Esophagus (tissue), 2 donors: ENCODE measurements around the gene BCOR. TPM values are rescaled to one million over a fixed set of nuclear protein-coding genes. Genes with fewer than 3 reads are reported as not detected.

Source experiments
- H3K27ac ChIP-seq, 2 donors: one replicate each; pipeline ENCODE4 v1.5.1; 2013; ENCODE audit warnings: low read depth in 2 of 2, mild to moderate bottlenecking in 2 of 2, inconsistent platforms in 1 of 2, low read length in 1 of 2, moderate library complexity in 1 of 2
- H3K27me3 ChIP-seq, 2 donors: one replicate each; pipeline ENCODE4 v1.6.1; 2013; ENCODE audit warnings: low read length in 2 of 2, control low read depth in 1 of 2, mild to moderate bottlenecking in 1 of 2; ENCODE audit not compliant: insufficient read depth in 2 of 2, control insufficient read depth in 1 of 2
- H3K36me3 ChIP-seq, 2 donors: one replicate each; pipeline ENCODE4 v1.6.1; 2013; ENCODE audit warnings: low read length in 1 of 2; ENCODE audit not compliant: control insufficient read depth in 2 of 2, insufficient read depth in 2 of 2
- H3K4me1 ChIP-seq, 2 donors: one replicate each; pipeline ENCODE4 v1.6.1; 2013; ENCODE audit warnings: low read length in 1 of 2; ENCODE audit not compliant: control insufficient read depth in 2 of 2, insufficient read depth in 2 of 2
- H3K4me3 ChIP-seq, 2 donors: one replicate each; pipeline ENCODE4 v1.5.1; 2013; ENCODE audit warnings: low read length in 2 of 2, mild to moderate bottlenecking in 2 of 2, low read depth in 1 of 2, moderate library complexity in 1 of 2
- H3K9me3 ChIP-seq, 2 donors: one replicate each; pipeline ENCODE4 v1.6.1; 2013; ENCODE audit warnings: mild to moderate bottlenecking in 2 of 2, low read depth in 1 of 2, low read length in 1 of 2, moderate library complexity in 1 of 2; ENCODE audit not compliant: control insufficient read depth in 2 of 2, insufficient read depth in 1 of 2
- WGBS, 2 donors: extraction: QIAGEN DNeasy Blood & Tissue Kit; methylation state at CpG; one replicate each; pipeline ENCODE4 v1.1.7; 2013; 5-methylcytosine and 5-hydroxymethylcytosine counted together
- polyA plus RNA-seq, 2 donors: library from polyadenylated mRNA; stranded (reverse); fragments of 200-250 nt; gene quantifications; one replicate each; pipeline ENCODE4 v1.2.3, GENCODE V29; 2013
- donor health status: healthy with polysubstance abuse.
- donor health status: Bipolar disorder and iron deficiency.

BCOR gene
- polyA plus RNA-seq, 2 donors: 9.6 to 10.7 TPM

DNA sequence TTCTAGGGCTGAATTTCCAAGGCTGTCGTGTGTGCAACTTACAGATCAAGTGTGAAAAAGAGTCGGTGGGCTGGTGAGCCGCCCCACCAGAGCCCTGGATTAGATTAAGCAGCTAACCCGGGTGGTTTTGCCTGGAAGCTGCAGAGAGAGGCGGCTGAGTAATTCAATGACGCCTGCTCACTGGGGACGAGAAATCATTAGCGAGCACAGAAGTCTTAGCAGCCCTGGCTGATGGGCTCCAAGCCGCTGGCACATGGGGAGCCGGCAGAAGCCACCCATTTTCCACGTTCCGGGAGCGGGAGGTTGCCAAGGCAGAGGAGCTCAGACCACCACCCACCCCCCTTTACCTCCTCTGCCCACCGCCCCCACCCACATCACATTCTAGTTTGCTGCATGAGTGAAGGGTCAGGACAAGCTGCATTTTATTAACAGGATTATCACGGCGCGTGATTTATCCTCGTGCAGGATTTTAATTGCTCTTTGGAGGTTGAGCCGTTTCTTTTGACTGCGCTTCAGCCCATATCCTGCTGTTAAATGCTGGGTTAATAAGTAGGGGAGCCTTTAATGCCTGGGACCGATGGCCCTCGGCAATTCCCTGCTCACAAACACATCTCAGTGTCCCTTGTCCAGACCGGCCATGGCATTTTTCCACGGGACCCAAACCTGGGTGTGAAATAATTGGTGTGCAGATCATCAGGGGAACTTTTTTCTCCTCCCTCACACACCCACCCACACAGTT lies 19.1 kb downstream of the BCOR start:
- 54 to 81% methylated on average over 24 of the region's 24 CpGs for WGBS, 2 donors
- H3K27me3 ChIP-seq: no peaks in the 10 kb centered on the region
- peaks cover 0 to 4% of the 10 kb centered on the region in 2 donors for H3K4me1 ChIP-seq
- H3K4me3 ChIP-seq: no peak overlapping the region
- no peak overlapping the region for H3K27ac ChIP-seq
- H3K9me3 ChIP-seq: no peaks in the 10 kb centered on the region
- peaks cover 0 to 11% of the 10 kb centered on the region in 2 donors for H3K36me3 ChIP-seq

DNA sequence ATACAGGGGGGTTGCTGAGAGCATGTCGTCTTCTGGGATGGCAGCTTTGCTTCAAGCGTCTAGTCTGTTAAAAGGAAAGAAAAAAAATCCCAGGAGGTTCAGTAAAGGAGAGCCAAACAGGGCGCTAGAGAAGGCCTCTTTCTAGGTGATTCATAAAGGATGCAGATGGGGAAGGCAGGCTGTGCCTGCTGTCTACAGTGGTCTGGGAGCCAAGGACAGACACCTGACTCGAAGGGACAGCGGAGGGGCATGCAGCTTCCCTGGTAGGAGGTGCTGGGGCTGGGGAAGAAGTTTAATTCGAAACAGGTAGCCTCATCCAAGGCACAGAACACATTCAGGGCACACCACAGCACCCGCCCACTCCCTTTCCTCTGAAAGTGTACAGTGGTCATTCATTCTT lies 19.9 kb downstream of the BCOR start:
- H3K9me3 ChIP-seq: no peaks in the 10 kb centered on the region
- H3K27ac ChIP-seq: no peak overlapping the region
- no peaks in the 10 kb centered on the region for H3K27me3 ChIP-seq
- H3K4me1 ChIP-seq: peaks cover 0 to 4% of the 10 kb centered on the region in 2 donors
- H3K4me3 ChIP-seq: no peak overlapping the region
- peaks cover 0 to 18% of the 10 kb centered on the region in 2 donors for H3K36me3 ChIP-seq
- WGBS, 2 donors: 64 to 82% methylated on average over 7 of the region's 7 CpGs

DNA sequence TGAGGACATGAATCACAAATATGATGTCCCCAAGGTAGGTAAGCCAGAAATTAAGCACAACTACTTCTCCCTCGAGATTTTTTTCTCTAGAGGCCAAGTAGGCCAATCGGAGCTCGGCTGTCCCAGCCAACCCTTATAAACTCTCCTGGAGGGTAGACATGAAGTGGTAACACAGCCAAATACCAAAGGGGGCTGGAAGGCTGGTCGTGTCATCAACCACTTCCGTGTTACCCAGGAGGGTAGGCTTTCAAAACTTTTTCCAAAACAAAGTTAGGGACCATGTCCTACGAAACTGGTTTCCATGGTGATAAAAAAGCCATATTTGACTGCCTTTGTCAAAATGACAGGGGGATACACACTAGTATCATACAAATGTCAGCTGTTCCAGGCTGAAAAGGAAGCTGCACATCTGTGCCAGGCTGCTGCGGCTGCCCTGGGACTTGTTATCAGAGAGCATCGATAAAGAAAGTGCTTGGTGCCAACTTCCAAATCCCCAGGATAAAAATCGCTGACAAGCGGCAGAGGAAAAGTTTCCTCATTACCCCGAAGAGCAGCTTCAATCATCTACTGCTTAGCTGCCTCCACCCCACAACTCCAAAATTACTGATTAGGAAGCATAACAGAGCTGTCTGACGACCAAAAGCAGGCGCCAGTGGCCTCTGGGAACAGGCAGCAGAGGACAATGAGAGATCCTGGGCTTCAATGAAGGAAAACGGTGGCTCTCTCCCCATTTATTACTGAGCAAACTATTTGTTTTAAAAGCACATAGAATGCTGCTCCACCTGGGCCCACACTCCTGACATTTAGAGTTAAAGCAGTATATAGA lies 20.8 kb downstream of the BCOR start:
- no peak overlapping the region for H3K27ac ChIP-seq
- H3K27me3 ChIP-seq: no peaks in the 10 kb centered on the region
- peaks cover 0 to 22% of the 10 kb centered on the region in 2 donors for H3K36me3 ChIP-seq
- no peak overlapping the region for H3K4me3 ChIP-seq
- H3K4me1 ChIP-seq: peaks cover 0 to 2% of the 10 kb centered on the region in 2 donors
- no peaks in the 10 kb centered on the region for H3K9me3 ChIP-seq
- 45 to 51% methylated on average over 14 of the region's 14 CpGs for WGBS, 2 donors

DNA sequence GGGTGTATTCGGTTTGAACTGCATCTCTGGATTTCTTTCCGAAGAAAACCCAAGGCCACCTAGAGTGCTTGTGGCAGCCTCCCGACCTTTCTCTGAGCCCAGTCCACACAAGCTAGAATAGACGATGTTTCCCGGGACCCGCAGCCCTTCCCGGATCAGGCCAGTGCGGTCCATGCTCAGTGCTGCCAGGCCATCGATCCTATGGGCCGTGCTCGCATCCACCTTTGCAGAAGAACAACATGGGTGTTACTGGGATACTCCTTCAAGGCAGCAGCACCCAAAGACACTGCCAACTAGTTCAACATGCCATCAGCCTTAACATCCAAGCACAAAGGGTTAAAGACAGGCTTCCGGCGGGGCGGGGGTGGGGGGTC lies 22.8 kb downstream of the BCOR start:
- Histone ChIP-seq H3K27me3 (no peaks in the 10 kb centered on the region), H3K27ac (no peak overlapping the region), H3K36me3 (peaks cover 0 to 32% of the 10 kb centered on the region in 2 donors), H3K4me3 (no peak overlapping the region), H3K9me3 (no peaks in the 10 kb centered on the region), H3K4me1 (no peaks in the 10 kb centered on the region)
- WGBS, 2 donors: 80 to 85% methylated on average over 14 of the region's 14 CpGs

DNA sequence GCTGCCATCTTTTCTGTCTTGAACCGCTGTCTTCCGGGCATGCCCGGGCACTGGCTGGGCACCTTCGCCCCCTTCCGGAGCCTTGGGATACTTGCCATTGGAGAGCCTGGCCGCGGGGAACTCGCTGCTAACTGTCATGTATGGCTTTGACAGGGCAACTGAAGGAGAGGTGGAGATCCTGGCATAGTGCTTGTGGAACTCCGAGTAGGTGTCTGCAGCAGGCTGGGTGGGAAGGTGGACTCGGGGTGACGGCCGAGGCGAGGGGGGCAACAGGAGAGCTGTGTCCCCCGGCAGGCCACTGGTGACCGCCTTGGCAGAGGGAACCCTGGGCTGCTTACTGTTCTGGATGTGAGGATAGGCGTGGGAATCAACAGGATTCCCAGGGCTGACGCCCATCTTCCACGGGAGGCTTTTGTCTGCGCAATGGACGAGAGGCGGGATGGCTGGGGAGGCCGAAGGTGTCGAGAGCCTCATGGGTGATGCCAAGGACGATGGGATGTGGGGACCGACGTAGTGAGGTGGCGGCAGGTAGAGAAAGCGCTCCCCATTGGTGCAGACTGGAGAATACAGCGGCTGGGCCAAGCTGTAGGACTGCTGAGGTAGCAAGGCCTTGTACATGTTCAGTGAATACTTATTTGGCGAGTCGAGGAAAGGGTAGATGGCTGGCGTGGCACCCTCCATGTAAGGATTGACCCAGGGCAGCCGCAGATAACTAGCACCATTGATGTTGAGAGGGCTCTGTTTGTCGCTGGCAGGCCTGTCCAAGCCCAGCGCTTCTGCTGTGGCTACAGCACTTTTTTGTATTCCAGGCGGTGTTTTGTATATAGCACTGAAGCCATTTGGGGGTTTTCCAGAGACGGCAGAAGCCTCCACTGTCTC lies 23.4 kb downstream of the BCOR start:
- Histone ChIP-seq H3K36me3 (peaks cover 0 to 38% of the 10 kb centered on the region in 2 donors), H3K9me3 (no peaks in the 10 kb centered on the region)
- WGBS, 2 donors: 85 to 87% methylated on average over 37 of the region's 37 CpGs

DNA sequence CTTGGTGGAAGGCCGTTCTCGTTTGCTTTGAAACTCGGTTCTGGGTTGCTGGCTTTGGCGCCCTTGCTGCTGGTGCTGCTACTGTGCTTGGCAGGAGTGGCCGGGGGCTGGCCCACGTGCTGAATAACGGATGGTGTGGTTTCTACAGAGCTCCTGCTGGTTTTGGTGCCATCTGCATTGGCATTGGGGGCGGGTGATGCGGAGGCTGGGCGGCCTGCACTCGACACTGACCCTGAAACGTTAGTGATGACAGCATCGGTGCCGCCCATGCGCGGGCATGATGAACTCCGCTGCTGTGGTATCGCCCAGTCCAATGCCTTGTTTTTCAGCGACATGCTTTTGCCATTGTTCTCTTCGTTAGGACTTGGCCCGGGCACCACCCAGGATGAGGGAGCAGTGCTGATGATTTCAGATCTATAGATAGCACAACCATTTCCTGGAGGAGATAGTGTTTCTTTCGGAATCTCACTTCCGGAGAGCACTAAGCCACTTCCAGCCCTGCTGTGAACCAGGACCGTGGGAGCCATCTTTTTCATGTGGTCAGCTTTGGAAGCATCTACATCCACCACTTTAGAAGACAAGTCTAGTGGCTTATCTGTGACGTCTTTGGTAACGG lies 24.2 kb downstream of the BCOR start:
- Histone ChIP-seq H3K4me3 (no peak overlapping the region), H3K9me3 (no peaks in the 10 kb centered on the region), H3K27me3 (no peaks in the 10 kb centered on the region), H3K4me1 (no peaks in the 10 kb centered on the region), H3K27ac (no peak overlapping the region), H3K36me3 (peaks cover 0 to 38% of the 10 kb centered on the region in 2 donors)
- 82 to 88% methylated on average over 26 of the region's 26 CpGs for WGBS, 2 donors

More for the DNA sequence above, 23.4 kb downstream of the BCOR start:
- Histone ChIP-seq H3K4me3 (no peak overlapping the region), H3K4me1 (no peaks in the 10 kb centered on the region), H3K27me3 (no peaks in the 10 kb centered on the region), H3K27ac (no peak overlapping the region)

DNA sequence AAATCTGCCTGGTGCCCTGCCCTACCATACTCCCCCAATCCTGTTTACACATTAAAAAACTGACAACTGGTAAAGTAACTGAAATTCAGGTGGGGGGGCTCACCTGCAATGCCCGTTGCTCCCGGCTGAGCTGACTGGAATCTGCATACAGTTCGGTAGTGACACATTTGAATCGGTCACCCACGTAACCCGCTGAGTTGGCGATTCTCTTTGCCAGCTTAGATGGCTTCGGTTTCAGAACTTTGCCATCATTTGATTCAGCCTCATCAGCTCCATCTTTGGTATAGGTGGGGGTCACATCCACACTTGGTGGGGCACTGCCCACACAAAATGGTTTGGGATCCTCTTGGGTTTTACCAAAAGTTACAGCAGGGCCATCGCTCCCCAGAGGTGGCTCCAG lies 25.5 kb downstream of the BCOR start:
- H3K4me1 ChIP-seq: no peaks in the 10 kb centered on the region
- WGBS, 2 donors: 92 to 95% methylated on average over 9 of the region's 9 CpGs
- H3K27ac ChIP-seq: no peak overlapping the region
- H3K9me3 ChIP-seq: no peaks in the 10 kb centered on the region
- H3K36me3 ChIP-seq: peaks cover 0 to 44% of the 10 kb centered on the region in 2 donors
- no peaks in the 10 kb centered on the region for H3K27me3 ChIP-seq
- H3K4me3 ChIP-seq: no peak overlapping the region

DNA sequence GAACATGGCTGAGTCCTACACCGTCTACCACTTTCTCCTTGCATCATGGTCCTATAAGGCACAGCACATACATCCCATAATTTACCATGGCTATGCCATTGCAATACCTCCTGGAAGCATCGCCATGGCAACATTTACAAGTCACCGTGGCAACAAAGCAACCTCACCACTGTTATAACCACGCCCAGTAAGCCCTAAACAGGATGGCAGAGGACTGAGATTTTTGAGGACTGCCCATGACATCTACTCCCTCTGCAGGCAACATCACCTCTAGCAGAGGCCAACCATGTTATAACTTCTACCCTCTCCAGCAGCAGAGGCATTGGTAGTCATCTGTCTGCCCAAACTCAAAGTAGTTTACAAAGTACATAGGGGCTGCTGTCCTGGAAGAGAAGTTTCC lies 29.7 kb downstream of the BCOR start:
- Histone ChIP-seq H3K4me3 (no peak overlapping the region), H3K27me3 (no peaks in the 10 kb centered on the region), H3K27ac (no peak overlapping the region), H3K9me3 (no peaks in the 10 kb centered on the region), H3K36me3 (peaks cover 0 to 36% of the 10 kb centered on the region in 2 donors), H3K4me1 (no peaks in the 10 kb centered on the region)
- 84 to 94% methylated on average over 4 of the region's 4 CpGs for WGBS, 2 donors

DNA sequence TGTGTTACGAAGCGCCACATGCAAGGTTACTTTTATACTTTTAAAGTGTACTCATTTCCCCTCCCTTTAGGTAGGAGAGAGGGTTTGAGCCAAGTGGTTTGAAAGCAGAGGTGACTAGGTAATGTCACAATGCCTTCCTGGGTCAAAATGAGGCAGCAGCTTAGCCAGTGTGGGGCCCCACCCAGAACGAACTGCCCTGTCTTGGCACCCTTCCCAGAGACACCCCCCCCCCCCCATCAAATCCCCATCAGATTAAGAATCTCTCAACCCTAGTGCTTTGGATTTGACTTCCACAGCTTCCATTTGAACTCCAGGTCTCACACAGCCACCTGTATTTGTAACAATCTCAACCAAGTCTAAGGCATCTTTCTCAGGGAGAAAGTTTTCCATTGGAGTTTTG lies 31.1 kb downstream of the BCOR start:
- Histone ChIP-seq H3K36me3 (peaks cover 0 to 33% of the 10 kb centered on the region in 2 donors), H3K27ac (no peak overlapping the region), H3K4me1 (no peaks in the 10 kb centered on the region), H3K4me3 (no peak overlapping the region), H3K27me3 (no peaks in the 10 kb centered on the region), H3K9me3 (no peaks in the 10 kb centered on the region)
- 61 to 64% methylated on average over 3 of the region's 3 CpGs for whole genome bisulfite sequencing, 2 donors
